GM21367 (cell line): ENCODE data around the gene GIPC3.
"Not testable (repeated sequence)": the region's sequence is repeated elsewhere in the genome, so short reads cannot be mapped to it uniquely, and the experiment has no call there.

Experiments
- ATAC-seq: cut with Tn5 transposase; IDR thresholded peaks from one replicate; pipeline ENCODE4 v1.9.1; 2021; ENCODE audit not compliant: unreplicated experiment

Gene GIPC3

DNA sequence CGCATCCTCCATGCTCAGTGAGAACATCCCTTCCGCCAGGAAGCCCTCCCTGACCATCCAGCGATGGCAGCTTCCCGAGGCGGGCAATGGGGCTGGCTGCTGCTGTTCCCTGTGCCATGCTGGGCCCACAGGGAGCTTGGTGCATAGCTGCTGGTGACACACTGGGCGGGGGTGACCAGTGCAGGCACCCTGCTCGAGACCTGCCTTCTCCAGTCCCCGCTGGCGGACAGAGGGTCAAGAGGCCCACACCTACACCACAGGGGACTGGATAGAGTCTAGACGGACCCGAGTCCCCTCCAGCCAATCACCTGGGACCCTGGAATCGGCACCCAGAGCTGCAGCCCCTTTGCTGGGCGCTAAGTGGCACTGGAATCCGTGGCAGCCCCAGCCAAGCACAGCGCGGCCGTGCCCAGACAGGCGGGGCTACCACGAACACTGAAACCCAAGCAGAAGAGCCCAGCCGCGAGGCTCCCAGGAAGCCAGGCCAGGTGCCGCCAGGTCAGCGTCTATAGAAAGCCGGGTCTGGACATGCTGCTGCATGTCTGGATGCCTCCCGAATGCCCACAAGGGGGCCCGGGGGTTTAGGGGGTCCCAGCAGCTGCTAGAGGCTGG is 30.4 kb downstream of the GIPC3 start:
- no peak for ATAC-seq

DNA sequence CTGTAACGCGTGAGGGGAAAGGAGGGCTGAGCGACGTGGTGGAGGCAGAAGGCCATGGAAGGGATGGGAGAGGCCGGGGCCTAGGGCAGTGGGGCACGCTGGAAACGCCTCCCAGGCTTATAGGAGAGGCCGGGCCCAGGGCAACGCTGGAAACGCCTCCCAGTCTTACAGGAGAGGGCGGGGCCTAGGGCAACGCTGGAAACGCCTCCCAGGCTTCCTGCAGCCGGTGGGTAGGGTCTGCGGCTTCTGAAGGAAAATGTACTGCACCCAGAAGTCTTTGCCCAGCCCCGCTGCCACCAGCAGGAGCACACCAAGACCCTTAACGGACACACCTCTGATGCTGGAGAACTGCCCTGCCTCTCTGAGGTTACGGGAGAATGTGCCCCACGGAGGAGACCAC is 32.2 kb downstream of the GIPC3 start:
- no peak for ATAC-seq

GRCh38 chr19:3618144-3618810 is 33.0 kb downstream of the GIPC3 start:
- no peak for ATAC-seq

DNA sequence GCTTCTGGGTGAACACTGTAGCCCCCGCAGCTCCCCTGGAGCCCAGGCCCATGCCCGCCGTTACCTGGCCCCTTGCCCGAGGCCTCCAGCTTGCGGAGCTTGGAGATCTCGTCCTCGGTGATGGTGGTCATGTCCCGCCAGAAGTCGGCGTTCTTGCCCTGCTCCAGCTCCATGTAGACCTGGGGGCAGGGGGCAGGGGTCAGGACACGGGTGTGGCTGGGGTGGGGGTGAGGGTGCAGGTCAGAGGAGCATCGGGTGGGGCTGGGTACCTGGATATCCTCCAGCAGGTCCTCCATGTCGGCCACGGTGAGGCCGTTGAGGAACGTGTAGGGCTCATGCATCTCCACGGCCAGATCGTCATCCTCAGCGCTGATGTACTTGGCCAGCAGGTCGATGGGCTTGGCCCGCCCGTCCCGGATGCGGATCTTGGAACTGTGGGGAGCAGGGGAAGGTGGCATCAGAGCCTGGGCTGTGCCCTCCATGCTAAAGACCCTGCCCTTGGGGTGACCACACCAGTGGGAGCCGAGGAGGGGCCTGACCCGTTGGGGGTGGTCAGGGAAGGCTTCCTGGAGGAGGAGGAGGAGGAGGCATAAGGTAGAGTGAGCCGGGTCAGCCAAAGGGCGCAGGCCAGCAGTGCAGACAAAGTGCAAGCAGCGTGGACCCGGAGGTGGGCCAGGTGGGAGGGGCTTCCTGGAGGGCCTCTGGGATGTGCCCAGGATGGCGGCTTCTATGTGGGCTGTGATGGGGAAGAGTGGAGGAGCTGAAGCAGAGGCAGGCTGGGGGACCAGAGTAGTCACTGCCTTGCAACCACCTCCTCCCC is 33.7 kb downstream of the GIPC3 start:
- no peak for ATAC-seq

DNA sequence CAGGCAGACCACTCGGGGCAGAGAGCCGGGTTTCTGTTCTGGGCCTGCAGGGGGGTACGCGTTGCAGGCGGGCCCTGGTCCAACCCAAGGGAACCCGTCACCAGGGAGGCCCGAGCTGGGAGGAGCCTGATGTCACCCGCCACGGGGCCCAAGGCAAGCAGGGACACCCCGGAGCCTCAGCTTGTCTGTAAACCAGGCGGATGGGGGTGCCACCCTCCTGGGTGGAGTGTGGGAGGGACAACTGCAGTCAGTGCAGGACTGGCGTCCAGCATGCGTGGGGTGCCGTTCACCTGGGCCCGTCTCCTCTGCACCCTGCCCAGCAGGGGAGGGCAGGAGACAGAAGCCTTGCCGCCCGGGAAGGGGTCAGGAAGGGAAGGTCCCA is 34.3 kb downstream of the GIPC3 start:
- no peak for ATAC-seq

GRCh38 chr19:3620145-3620816 is 35.0 kb downstream of the GIPC3 start:
- ATAC-seq, result no peak

GRCh38 chr19:3620817-3621547 is 35.7 kb downstream of the GIPC3 start:
- no peak for ATAC-seq

- ATAC-seq, result no peak
Observed at GRCh38 chr19:3621689-3622088, 36.4 kb downstream of the GIPC3 start.

GRCh38 chr19:3622224-3622623 is 36.9 kb downstream of the GIPC3 start:
- no peak for ATAC-seq

DNA sequence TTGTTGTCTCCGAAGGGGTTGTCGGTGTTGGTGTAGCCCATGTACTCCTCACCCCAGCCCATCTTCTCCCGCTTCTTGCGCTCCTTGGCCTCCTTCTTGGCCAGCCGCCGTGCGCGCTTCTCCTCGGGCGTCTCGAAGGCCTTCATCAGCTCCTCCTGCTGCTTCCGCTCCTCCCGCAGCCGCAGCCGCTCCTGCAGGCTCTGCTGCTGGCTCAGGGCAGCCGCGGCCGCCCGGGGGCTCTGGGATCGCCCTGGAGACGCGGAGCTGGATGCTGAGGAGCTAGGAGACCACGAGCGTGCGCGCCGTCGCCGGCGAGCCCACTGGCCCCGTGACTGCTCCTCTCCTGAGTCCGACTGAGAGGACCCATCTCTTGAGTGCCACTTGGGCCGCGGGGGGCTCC is 38.4 kb downstream of the GIPC3 start:
- ATAC-seq, result no peak

GRCh38 chr19:3625996-3626472 is 40.8 kb downstream of the GIPC3 start:
- peak; percentile 9 for ATAC-seq

- ATAC-seq, result peak; percentile 64
Observed at GRCh38 chr19:3626473-3627350, 41.4 kb downstream of the GIPC3 start, which contains the start of gene CACTIN. Gene CACTIN (minus strand): TSS chr19:3626790. CDS start chr19:3626762, 28 bp downstream.

DNA sequence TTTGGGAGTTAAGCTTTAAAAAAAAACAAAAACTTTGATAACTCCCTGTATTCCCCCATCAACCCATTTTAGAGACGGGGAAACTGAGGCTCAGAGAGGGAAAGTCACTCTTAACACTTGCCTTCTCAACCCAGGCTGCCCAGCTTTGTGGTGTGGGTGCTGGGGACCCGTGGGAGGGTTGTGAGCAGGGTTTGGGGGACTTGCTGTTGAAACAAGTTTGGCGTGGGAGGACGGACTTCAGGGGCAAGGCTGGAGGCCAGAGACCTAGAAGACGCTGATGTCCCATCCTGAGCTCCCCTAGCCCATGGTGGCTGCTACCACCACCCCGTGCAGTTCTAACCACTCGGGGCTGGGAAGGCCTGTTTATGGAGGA is 42.1 kb downstream of the GIPC3 start:
- no peak for ATAC-seq

DNA sequence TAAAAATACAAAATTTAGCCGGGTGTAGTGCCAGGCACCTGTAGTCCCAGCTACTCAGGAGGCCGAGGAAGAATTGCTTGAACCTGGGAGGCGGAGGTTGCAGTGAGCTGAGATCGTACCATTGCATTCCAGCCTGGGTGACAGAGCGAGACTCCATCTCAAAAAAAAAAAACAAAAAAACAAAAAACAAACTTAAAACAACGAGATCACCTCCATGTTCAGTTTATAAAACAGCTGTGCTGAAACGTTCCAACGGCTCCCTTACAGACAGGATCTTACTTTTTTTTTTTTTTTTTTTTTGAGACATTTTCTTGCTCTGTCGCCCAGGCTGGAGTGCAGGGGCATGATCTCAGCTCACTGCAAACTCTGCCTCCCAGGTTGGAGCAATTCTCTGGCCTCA is 43.5 kb downstream of the GIPC3 start:
- not testable (repeated sequence) for ATAC-seq

GRCh38 chr19:3631053-3631861 is 46.0 kb downstream of the GIPC3 start:
- ATAC-seq, result no peak

DNA sequence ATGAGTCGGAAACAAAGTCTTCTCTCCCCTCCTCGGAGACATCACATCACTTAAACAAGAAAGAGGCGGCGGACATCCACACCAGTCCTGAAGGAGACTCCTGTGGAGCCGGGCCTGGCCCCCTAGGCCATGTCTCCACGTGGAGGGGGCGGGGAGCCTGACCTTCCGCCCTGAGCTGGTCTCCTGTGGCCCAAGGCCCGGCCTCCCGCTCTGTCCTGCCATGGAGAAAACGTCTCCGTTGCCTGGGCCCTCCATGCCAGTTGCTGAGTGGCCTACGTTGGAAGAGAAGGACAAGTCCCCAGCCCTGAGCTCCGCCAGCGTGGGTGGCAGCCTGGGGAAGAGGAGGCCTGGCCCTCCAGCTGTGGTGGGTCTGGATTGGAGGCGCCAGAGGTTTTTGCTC is 46.8 kb downstream of the GIPC3 start:
- ATAC-seq, result no peak

- no peak for ATAC-seq
Observed at GRCh38 chr19:3632739-3633558, 47.7 kb downstream of the GIPC3 start.

- ATAC-seq, result no peak
Observed at GRCh38 chr19:3633559-3633988, 48.3 kb downstream of the GIPC3 start.
